DOHH2 (cell line): ENCODE data around the gene CTIF.

Source experiments
- H3F3A ChIP-seq: fragments of 200-600 bp; sonication (generic), shearing (Covaris generic); 2 replicates; pipeline ENCODE4 v1.6.0; 2016; ENCODE audit warnings: antibody characterized with exemption, mild to moderate bottlenecking; ENCODE audit not compliant: control insufficient read depth, insufficient read depth
- H3K27ac ChIP-seq: fragments of 200-600 bp; sonication (generic); 2 replicates; pipeline ENCODE4 v1.5.1; 2014; ENCODE audit warnings: low read depth, mild to moderate bottlenecking, low read length, moderate library complexity
- H3K27me3 ChIP-seq: fragments of 200-600 bp; sonication (generic); 2 replicates; pipeline ENCODE4 v1.6.1; 2014; ENCODE audit warnings: mild to moderate bottlenecking, low read length, mixed read lengths; ENCODE audit not compliant: control insufficient read depth
- H3K36me3 ChIP-seq: fragments of 200-600 bp; sonication (generic); 2 replicates; pipeline ENCODE4 v1.6.1; 2014; ENCODE audit warnings: mild to moderate bottlenecking, low read length, moderate library complexity, mixed read lengths; ENCODE audit not compliant: control insufficient read depth
- H3K4me1 ChIP-seq: fragments of 200-600 bp; sonication (generic); 2 replicates; pipeline ENCODE4 v1.6.1; 2014; ENCODE audit warnings: mild to moderate bottlenecking, low read length, mixed read lengths; ENCODE audit not compliant: control insufficient read depth
- H3K4me2 ChIP-seq: fragments of 200-600 bp; sonication (generic); 2 replicates; pipeline ENCODE4 v1.6.0; 2014; ENCODE audit warnings: mild to moderate bottlenecking, low read length, moderate library complexity
- H3K4me3 ChIP-seq: fragments of 200-600 bp; sonication (generic); 2 replicates; pipeline ENCODE4 v1.5.1; 2014; ENCODE audit warnings: mild to moderate bottlenecking, low read length, mixed read lengths
- H3K79me2 ChIP-seq: fragments of 200-600 bp; sonication (generic); 2 replicates; pipeline ENCODE4 v1.6.1; 2014; ENCODE audit warnings: mild to moderate bottlenecking, low read length, mixed read lengths; ENCODE audit not compliant: control insufficient read depth
- H3K9me2 ChIP-seq: fragments of 200-600 bp; sonication (generic); replicated peaks from 2 replicates; pipeline ENCODE4 v1.6.1; 2014; ENCODE audit warnings: mild to moderate bottlenecking, low read length, mixed read lengths; ENCODE audit not compliant: control insufficient read depth
- H3K9me3 ChIP-seq: fragments of 200-600 bp; sonication (generic); 2 replicates; pipeline ENCODE4 v1.6.1; 2014; ENCODE audit warnings: antibody characterized with exemption, low read length, mixed read lengths; ENCODE audit not compliant: control insufficient read depth, insufficient read depth
- H4K20me1 ChIP-seq: fragments of 200-600 bp; sonication (generic); 2 replicates; pipeline ENCODE4 v1.6.0; 2014; ENCODE audit warnings: low read depth, mild to moderate bottlenecking, antibody characterized with exemption, low read length, moderate library complexity; ENCODE audit not compliant: control insufficient read depth, insufficient read depth
- CTCF ChIP-seq: fragments of 200-600 bp; sonication (generic); IDR thresholded peaks from one replicate; pipeline ENCODE4 v1.5.1; 2014; ENCODE audit warnings: antibody characterized with exemption, mild to moderate bottlenecking, low read depth, low read length; ENCODE audit not compliant: poor library complexity, severe bottlenecking
- EZH2phosphoT487 ChIP-seq: fragments of 200-600 bp; sonication (generic); IDR thresholded peaks from 2 replicates; pipeline ENCODE4 v1.6.1; 2017; ENCODE audit warnings: borderline replicate concordance, mild to moderate bottlenecking, antibody characterized with exemption, low read length, moderate library complexity, mixed read lengths

Gene CTIF

GRCh38 chr18:48763719-48764100 is 224.9 kb downstream of the CTIF start:
- Histone ChIP-seq H4K20me1 (no peaks in the 10 kb centered on the region), H3K27me3 (peaks cover 2% of the 10 kb centered on the region; the same call in 1 of the 2 replicates), H3K79me2 (no peaks in the 10 kb centered on the region), H3K4me3 (no peak overlapping the region), H3K4me1 (no peaks in the 10 kb centered on the region), H3F3A (no peaks in the 10 kb centered on the region), H3K9me3 (no peaks in the 10 kb centered on the region), H3K36me3 (no peaks in the 10 kb centered on the region), H3K4me2 (no peak overlapping the region), H3K27ac (no peak overlapping the region), H3K9me2 (no peaks in the 10 kb centered on the region)
- TF ChIP-seq EZH2phosphoT487 = no peak
- no peak for TF ChIP-seq CTCF

- no peaks in the 10 kb centered on the region for H3F3A ChIP-seq
- no peaks in the 10 kb centered on the region for H4K20me1 ChIP-seq
- H3K27ac ChIP-seq = no peak overlapping the region
- no peaks in the 10 kb centered on the region for H3K9me2 ChIP-seq
- no peaks in the 10 kb centered on the region for H3K4me1 ChIP-seq
- no peaks in the 10 kb centered on the region for H3K9me3 ChIP-seq
- peaks cover 2% of the 10 kb centered on the region; the same call in 1 of the 2 replicates for H3K27me3 ChIP-seq
- no peak overlapping the region for H3K4me3 ChIP-seq
- H3K79me2 ChIP-seq = no peaks in the 10 kb centered on the region
- no peaks in the 10 kb centered on the region for H3K36me3 ChIP-seq
- no peak overlapping the region for H3K4me2 ChIP-seq
- TF ChIP-seq CTCF (no peak), EZH2phosphoT487 (no peak)
Measured at GRCh38 chr18:48765053-48765452, 226.2 kb downstream of the CTIF start.

- H4K20me1 ChIP-seq = no peaks in the 10 kb centered on the region
- no peak overlapping the region for H3K27ac ChIP-seq
- TF ChIP-seq CTCF (no peak), EZH2phosphoT487 (no peak)
- H3K27me3 ChIP-seq = peaks cover 2% of the 10 kb centered on the region; the same call in 1 of the 2 replicates
- H3K9me2 ChIP-seq = no peaks in the 10 kb centered on the region
- H3K4me2 ChIP-seq = no peak overlapping the region
- no peaks in the 10 kb centered on the region for H3K9me3 ChIP-seq
- H3F3A ChIP-seq = no peaks in the 10 kb centered on the region
- no peaks in the 10 kb centered on the region for H3K4me1 ChIP-seq
- no peak overlapping the region for H3K4me3 ChIP-seq
- H3K79me2 ChIP-seq = no peaks in the 10 kb centered on the region
- no peaks in the 10 kb centered on the region for H3K36me3 ChIP-seq
Measured at GRCh38 chr18:48766026-48766425, 227.2 kb downstream of the CTIF start.
